Measurements from ENCODE around the gene DSCAM. TPM values are rescaled to one million over a fixed set of nuclear protein-coding genes. Genes with fewer than 3 reads are reported as not detected.

The DSCAM gene
- total and polyA plus RNA-seq, 2 donors (not counting 3 experiments of a cell fraction or from before 2014, with no cell fraction given): not detected

GRCh38 chr21:40143822-40144525 lies 703.0 kb downstream of the DSCAM start:
- dilution Hi-C loops (cut with MboI; ENCODE audit: extremely low pct_ligation_motif_present, low sequenced_read_pairs) (no loop called here), intact Hi-C loops (cut with micrococcal nuclease) (loop anchor here (5.0 kb wide), 2 partner anchors 243 to 988 kb away; no protein-coding TSS in a partner anchor)
- Histone ChIP-seq H3K9me1 (replicated peaks; ENCODE audit: control insufficient read depth, extremely low read depth, insufficient read depth, low read length) (no peaks in the 10 kb centered on the region), H3K79me2 (ENCODE audit: control insufficient read depth, insufficient read depth, low read length) (no peaks in the 10 kb centered on the region), H2AFZ (ENCODE audit: low read depth, low read length) (no peak overlapping the region), H3K27ac (ENCODE audit: insufficient read depth, low read depth, low read length) (no peak overlapping the region), H3K4me3 (replicated peaks in 1 of 3; ENCODE audit: insufficient read depth in 1 of 3, low read depth in 1 of 3, low read length in 3 of 3) (no peak overlapping the region), H4K20me1 (replicated peaks; ENCODE audit: control insufficient read depth, extremely low read depth, insufficient read depth, low read length) (no peaks in the 10 kb centered on the region), H3K9ac (replicated peaks; ENCODE audit: extremely low read depth, insufficient read depth, low read length) (no peak overlapping the region), H3K27me3 (ENCODE audit: control insufficient read depth in 2 of 2, insufficient read depth in 2 of 2, low read length in 2 of 2) (no peaks in the 10 kb centered on the region), H3K36me3 (ENCODE audit: control insufficient read depth in 2 of 2, extremely low read depth in 1 of 2, insufficient read depth in 2 of 2, low read length in 2 of 2) (no peaks in the 10 kb centered on the region), H3K4me1 (ENCODE audit: control insufficient read depth, extremely low read depth, insufficient read depth, low read length) (no peaks in the 10 kb centered on the region), H3K4me2 (ENCODE audit: insufficient read depth, low read length) (no peak overlapping the region), H3K9me3 (replicated peaks; ENCODE audit: control insufficient read depth, insufficient read depth, low read length) (peaks cover 4% of the 10 kb centered on the region)
- peak; percentile 16 for DNase-seq (ENCODE audit: low read depth, low spot score)
- CTCF ChIA-PET: interaction anchor here (1.0 to 1.5 kb wide), 5 partner anchors 10 to 1635 kb away, joined by 3 to 9 read pairs (median 5); no protein-coding TSS in a partner anchor
- POLR2A ChIA-PET: no interaction called here
- TF ChIP-seq POLR2AphosphoS5 (IDR thresholded peaks at IDR 0.05; ENCODE audit: insufficient read depth, low read depth, low read length): no peak
- TF ChIP-seq, protein P1, sequence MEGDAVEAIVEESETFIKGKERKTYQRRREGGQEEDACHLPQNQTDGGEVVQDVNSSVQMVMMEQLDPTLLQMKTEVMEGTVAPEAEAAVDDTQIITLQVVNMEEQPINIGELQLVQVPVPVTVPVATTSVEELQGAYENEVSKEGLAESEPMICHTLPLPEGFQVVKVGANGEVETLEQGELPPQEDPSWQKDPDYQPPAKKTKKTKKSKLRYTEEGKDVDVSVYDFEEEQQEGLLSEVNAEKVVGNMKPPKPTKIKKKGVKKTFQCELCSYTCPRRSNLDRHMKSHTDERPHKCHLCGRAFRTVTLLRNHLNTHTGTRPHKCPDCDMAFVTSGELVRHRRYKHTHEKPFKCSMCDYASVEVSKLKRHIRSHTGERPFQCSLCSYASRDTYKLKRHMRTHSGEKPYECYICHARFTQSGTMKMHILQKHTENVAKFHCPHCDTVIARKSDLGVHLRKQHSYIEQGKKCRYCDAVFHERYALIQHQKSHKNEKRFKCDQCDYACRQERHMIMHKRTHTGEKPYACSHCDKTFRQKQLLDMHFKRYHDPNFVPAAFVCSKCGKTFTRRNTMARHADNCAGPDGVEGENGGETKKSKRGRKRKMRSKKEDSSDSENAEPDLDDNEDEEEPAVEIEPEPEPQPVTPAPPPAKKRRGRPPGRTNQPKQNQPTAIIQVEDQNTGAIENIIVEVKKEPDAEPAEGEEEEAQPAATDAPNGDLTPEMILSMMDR (IDR thresholded peaks at IDR 0.05; ENCODE audit: extremely low read depth in 1 of 2, insufficient read depth in 1 of 2, low read depth in 1 of 2, low read length in 2 of 2): peak; percentile 41 to 45
- FAIRE-seq: peak; percentile 37
- BruUV-seq (replicated peaks): no TSS peak

- Histone ChIP-seq H4K20me1 (replicated peaks; ENCODE audit: control insufficient read depth, extremely low read depth, insufficient read depth, low read length) (no peaks in the 10 kb centered on the region), H3K9ac (replicated peaks; ENCODE audit: extremely low read depth, insufficient read depth, low read length) (no peak overlapping the region), H3K79me2 (ENCODE audit: control insufficient read depth, insufficient read depth, low read length) (no peaks in the 10 kb centered on the region), H3K4me1 (ENCODE audit: control insufficient read depth, extremely low read depth, insufficient read depth, low read length) (no peaks in the 10 kb centered on the region), H3K36me3 (ENCODE audit: control insufficient read depth in 2 of 2, extremely low read depth in 1 of 2, insufficient read depth in 2 of 2, low read length in 2 of 2) (no peaks in the 10 kb centered on the region), H3K4me2 (ENCODE audit: insufficient read depth, low read length) (no peak overlapping the region), H3K9me1 (replicated peaks; ENCODE audit: control insufficient read depth, extremely low read depth, insufficient read depth, low read length) (no peaks in the 10 kb centered on the region), H3K27ac (ENCODE audit: insufficient read depth, low read depth, low read length) (no peak overlapping the region), H2AFZ (ENCODE audit: low read depth, low read length) (no peak overlapping the region), H3K4me3 (replicated peaks in 1 of 3; ENCODE audit: insufficient read depth in 1 of 3, low read depth in 1 of 3, low read length in 3 of 3) (no peak overlapping the region), H3K9me3 (replicated peaks; ENCODE audit: control insufficient read depth, insufficient read depth, low read length) (peaks cover 3% of the 10 kb centered on the region), H3K27me3 (ENCODE audit: control insufficient read depth in 2 of 2, insufficient read depth in 2 of 2, low read length in 2 of 2) (no peaks in the 10 kb centered on the region)
- DNase-seq (ENCODE audit: low read depth, low spot score) (no peak), FAIRE-seq (no peak)
- ChIA-PET POLR2A (no interaction called here), CTCF (no interaction called here)
- BruUV-seq (replicated peaks): no TSS peak
- TF ChIP-seq, protein P1 (IDR thresholded peaks at IDR 0.05; ENCODE audit: extremely low read depth in 1 of 2, insufficient read depth in 1 of 2, low read depth in 1 of 2, low read length in 2 of 2): no peak
- no peak for TF ChIP-seq MAX (IDR thresholded peaks at IDR 0.05; ENCODE audit: insufficient read depth, insufficient read length)
- TF ChIP-seq EZH2 (IDR thresholded peaks at IDR 0.05; ENCODE audit: borderline replicate concordance, low read depth, low read length, severe bottlenecking): no peak
- no peak for TF ChIP-seq POLR2A (IDR thresholded peaks at IDR 0.05; ENCODE audit: low read depth, low read length)
- TF ChIP-seq FOS (IDR thresholded peaks at IDR 0.05; ENCODE audit: borderline replicate concordance, insufficient read depth, low read length): no peak
- TF ChIP-seq GATA2 (IDR thresholded peaks at IDR 0.05; ENCODE audit: insufficient read depth, insufficient read length, low read depth, low read length): no peak
- no peak for TF ChIP-seq MYC (IDR thresholded peaks at IDR 0.05; ENCODE audit: low read depth, low read length)
- no peak for TF ChIP-seq JUN (IDR thresholded peaks at IDR 0.05; ENCODE audit: borderline replicate concordance, insufficient read depth, insufficient read length, low read depth)
- no peak for TF ChIP-seq POLR2AphosphoS5 (IDR thresholded peaks at IDR 0.05; ENCODE audit: insufficient read depth, low read depth, low read length)
- intact Hi-C loops (cut with micrococcal nuclease): loop anchor here (5.0 kb wide), 2 partner anchors 246 to 991 kb away; no protein-coding TSS in a partner anchor
- dilution Hi-C loops (cut with MboI; ENCODE audit: extremely low pct_ligation_motif_present, low sequenced_read_pairs): no loop called here
Measured at GRCh38 chr21:40141621-40142020, 705.3 kb downstream of the DSCAM start.
